ENCODE results near the gene MYPOP. TPM values are rescaled to one million over a fixed set of nuclear protein-coding genes. Genes with fewer than 3 reads are reported as not detected.
A peak's percentile ranks its signal among the peaks of the same experiment; 100 is the strongest.

Gene MYPOP
- total RNA-seq, 4 donors from 2014 or later, result 1.8 to 4.3 (median 3.0) TPM

GRCh38 chr19:45906221-45906620, 3.8 kb upstream of the MYPOP start:
- intact Hi-C loops (cut with DNase I), result no loop called here
- no peak for TF ChIP-seq CTCF (IDR thresholded peaks at IDR 0.05)
- TF ChIP-seq POLR2A (IDR thresholded peaks at IDR 0.05), result no peak
- Histone ChIP-seq H3K36me3 (no peaks in the 10 kb centered on the region), H3K4me3 (replicated peaks in 1 of 3) (no peak overlapping the region), H3K27ac (no peak overlapping the region), H3K27me3 (no peaks in the 10 kb centered on the region), H3K9me3 (no peaks in the 10 kb centered on the region), H3K4me1 (peaks cover 8 to 9% of the 10 kb centered on the region in 2 donors)
- no peak for DNase-seq
- WGBS, 2 donors, result 87 to 93% methylated on average over 3 of the region's 3 CpGs

GRCh38 chr19:45905011-45905410, 2.6 kb upstream of the MYPOP start:
- WGBS, 2 donors, result 79 to 80% methylated on average over 10 of the region's 10 CpGs
- Histone ChIP-seq H3K4me3 (replicated peaks in 1 of 3) (no peak overlapping the region), H3K36me3 (peaks cover 0 to under 1% of the 10 kb centered on the region in 2 donors), H3K27ac (no peak overlapping the region), H3K27me3 (no peaks in the 10 kb centered on the region), H3K9me3 (no peaks in the 10 kb centered on the region), H3K4me1 (peaks cover 14 to 22% of the 10 kb centered on the region in 2 donors)
- TF ChIP-seq CTCF (IDR thresholded peaks at IDR 0.05) (no peak), POLR2A (IDR thresholded peaks at IDR 0.05) (no peak)
- no peak for DNase-seq
- intact Hi-C loops (cut with DNase I), result no loop called here

- H3K27ac ChIP-seq, result peak overlapping the region; percentile 49 to 75 (median 67)
- TF ChIP-seq POLR2A (IDR thresholded peaks at IDR 0.05) (peak; percentile 20 to 79), CTCF (IDR thresholded peaks at IDR 0.05) (peak in 2 of 6 experiments; percentile 18)
- DNase-seq, result peak; percentile 98
- intact Hi-C loops (cut with DNase I), result no loop called here
- no peaks in the 10 kb centered on the region for H3K27me3 ChIP-seq
- peaks cover 0 to 18% of the 10 kb centered on the region in 2 donors for H3K36me3 ChIP-seq
- no peaks in the 10 kb centered on the region for H3K9me3 ChIP-seq
- WGBS, 2 donors, result 0 to 3% methylated on average over 12 to 37 of the region's 73 CpGs
- H3K4me1 ChIP-seq, result peaks cover 14 to 23% of the 10 kb centered on the region in 2 donors
- peak overlapping the region in 2 of 3 donors; percentile 47 to 61 for H3K4me3 ChIP-seq (replicated peaks in 1 of 3)
These were observed 525 bp upstream of the MYPOP start for GRCh38 chr19:45902651-45903625.

GRCh38 chr19:45901432-45901911, 941 bp downstream of the MYPOP start:
- H3K9me3 ChIP-seq, result no peaks in the 10 kb centered on the region
- TF ChIP-seq POLR2A (IDR thresholded peaks at IDR 0.05) (no peak), CTCF (IDR thresholded peaks at IDR 0.05) (no peak)
- H3K27ac ChIP-seq, result no peak overlapping the region

More at GRCh38 chr19:45901432-45901911, 941 bp downstream of the MYPOP start:
- peak; percentile 33 to 35 for DNase-seq
- H3K36me3 ChIP-seq, result peaks cover 0 to 21% of the 10 kb centered on the region in 2 donors
- peak overlapping the region; percentile 12 to 61 (median 59) for H3K4me3 ChIP-seq (replicated peaks in 1 of 3)
- WGBS, 2 donors, result 2 to 5% methylated on average over 11 to 27 of the region's 69 CpGs
- H3K4me1 ChIP-seq, result peaks cover 14 to 23% of the 10 kb centered on the region in 2 donors
- no peaks in the 10 kb centered on the region for H3K27me3 ChIP-seq
- intact Hi-C loops (cut with DNase I), result no loop called here
